PC-3 (cell line): ENCODE data around the gene MGLL. TPM values are rescaled to one million over a fixed set of nuclear protein-coding genes. Genes with fewer than 3 reads are reported as not detected.

ENCODE experiments used
- ATAC-seq: fragments of 200-7000 bp; cut with Tn5 transposase; 2 replicates; pipeline ENCODE4 v1.9.1; 2020; ENCODE audit warnings: mild to moderate bottlenecking, moderate library complexity
- BruUV-seq: library from RNA; stranded (reverse); fragments of 400-500 nt; replicated peaks from 2 replicates; lab custom pipeline; 2021; lab: Mats Ljungman, UMichigan
- CTCF ChIA-PET: fragments of 300-600 bp; sonication (Branson Sonifier 250); formaldehyde crosslinking; loops from one replicate; lab custom pipeline; 2022; ENCODE audit warnings: antibody characterized with exemption; lab: Charles Lee
- POLR2A ChIA-PET: fragments of 300-600 bp; sonication (Branson Sonifier 250); formaldehyde crosslinking; loops from one replicate; lab custom pipeline; 2022; ENCODE audit warnings: antibody characterized with exemption; ENCODE audit not compliant: unreplicated experiment; lab: Charles Lee
- DNase-seq: peaks from one replicate; pipeline ENCODE4 v3.0.0-alpha.2; 2015
- H2AFZ ChIP-seq: fragments of 300-600 bp; sonication (generic); 2 replicates; pipeline ENCODE4 v1.6.0; 2016; ENCODE audit warnings: antibody characterized with exemption, low read length
- H3F3A ChIP-seq: fragments of 300-600 bp; sonication (generic); one replicate; pipeline ENCODE4 v1.6.0; 2017; ENCODE audit warnings: antibody characterized with exemption, low read length, control low read depth, mild to moderate bottlenecking; ENCODE audit not compliant: unreplicated experiment
- H3K27ac ChIP-seq: fragments of 300-600 bp; sonication (generic); 2 replicates; pipeline ENCODE4 v1.5.1; 2016; ENCODE audit warnings: mild to moderate bottlenecking, low read length
- H3K27me3 ChIP-seq: fragments of 300-600 bp; sonication (generic); 2 replicates; pipeline ENCODE4 v1.6.1; 2016; ENCODE audit warnings: low read length, mixed read lengths
- H3K36me3 ChIP-seq: fragments of 300-600 bp; sonication (generic); 2 replicates; pipeline ENCODE4 v1.6.1; 2016; ENCODE audit warnings: low read depth, mixed run types, low read length, mixed read lengths
- H3K4me1 ChIP-seq: fragments of 300-600 bp; sonication (generic); 2 replicates; pipeline ENCODE4 v1.5.1; 2016; ENCODE audit warnings: low read length; ENCODE audit not compliant: insufficient read depth
- H3K4me2 ChIP-seq: fragments of 300-600 bp; sonication (generic); 2 replicates; pipeline ENCODE4 v1.6.0; 2016; ENCODE audit warnings: low read length
- H3K4me3 ChIP-seq: fragments of 300-600 bp; sonication (generic); 2 replicates; pipeline ENCODE4 v1.5.1; 2016; ENCODE audit warnings: mild to moderate bottlenecking, low read length, mixed read lengths
- H3K79me2 ChIP-seq: fragments of 300-600 bp; sonication (generic); 2 replicates; pipeline ENCODE4 v1.6.1; 2017; ENCODE audit warnings: low read length, mixed read lengths
- H3K9ac ChIP-seq: fragments of 300-600 bp; sonication (generic); 2 replicates; pipeline ENCODE4 v1.6.0; 2016; ENCODE audit warnings: mild to moderate bottlenecking, low read length
- H3K9me2 ChIP-seq: fragments of 300-600 bp; sonication (generic); replicated peaks from 2 replicates; pipeline ENCODE4 v1.6.1; 2016; ENCODE audit warnings: mixed run types, low read length, mixed read lengths
- H3K9me3 ChIP-seq: fragments of 300-600 bp; sonication (generic); 2 replicates; pipeline ENCODE4 v1.6.1; 2016; ENCODE audit warnings: low read length, mixed read lengths
- H4K20me1 ChIP-seq: fragments of 300-600 bp; sonication (generic); 2 replicates; pipeline ENCODE4 v1.6.1; 2016; ENCODE audit warnings: low read length, mixed read lengths
- EZH2 ChIP-seq: fragments of 300-600 bp; sonication (generic); IDR thresholded peaks from one replicate; pipeline ENCODE4 v1.6.1; 2017; ENCODE audit warnings: antibody characterized with exemption, mild to moderate bottlenecking, low read length; ENCODE audit not compliant: unreplicated experiment
- EZH2phosphoT487 ChIP-seq: fragments of 300-600 bp; sonication (generic); IDR thresholded peaks from 2 replicates; pipeline ENCODE4 v1.6.1; 2018; ENCODE audit warnings: mild to moderate bottlenecking, antibody characterized with exemption, low read length, borderline replicate concordance
- intact Hi-C: fragments of 100-400 bp; cut with micrococcal nuclease; formaldehyde crosslinking; loops from 2 replicates; pipeline ENCODE4 v1.9.0; 2023
- total RNA-seq: library from RNA; depleted of rRNA; stranded (reverse); fragments of >200 nt; gene quantifications from 2 replicates; pipeline ENCODE4 v1.2.3, GENCODE V29; 2014
- TF ChIP-seq, protein P1 (sequence below): fragments of 300-600 bp; sonication (generic); conservative IDR thresholded peaks from 2 replicates; pipeline ENCODE4 v1.5.1; 2017; ENCODE audit warnings: antibody characterized with exemption, low read depth, mild to moderate bottlenecking, low read length

Gene MGLL
- total RNA-seq, 1 experiment from 2014 or later, result 38.7 TPM

DNA sequence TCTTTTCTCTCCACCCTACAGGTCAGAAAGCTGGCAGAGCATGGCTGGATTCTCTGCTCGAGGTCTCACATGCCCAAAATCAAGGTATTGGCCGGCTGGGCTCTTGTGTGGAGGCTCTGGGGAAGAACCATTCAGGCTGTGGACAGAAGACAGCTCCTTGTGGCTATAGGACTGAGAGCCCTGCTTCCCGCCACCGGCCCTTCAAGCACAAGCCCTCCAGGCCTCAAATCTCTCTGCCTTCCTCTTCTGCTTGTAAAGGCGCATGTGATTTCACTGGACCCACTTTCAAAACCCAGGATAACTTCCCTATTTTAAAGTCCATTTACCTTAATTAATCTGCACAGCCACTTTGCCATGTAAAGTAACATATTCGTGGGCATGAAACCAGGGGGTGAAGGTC lies 36.2 kb upstream of the MGLL start:
- POLR2A ChIA-PET, result no interaction called here

DNA sequence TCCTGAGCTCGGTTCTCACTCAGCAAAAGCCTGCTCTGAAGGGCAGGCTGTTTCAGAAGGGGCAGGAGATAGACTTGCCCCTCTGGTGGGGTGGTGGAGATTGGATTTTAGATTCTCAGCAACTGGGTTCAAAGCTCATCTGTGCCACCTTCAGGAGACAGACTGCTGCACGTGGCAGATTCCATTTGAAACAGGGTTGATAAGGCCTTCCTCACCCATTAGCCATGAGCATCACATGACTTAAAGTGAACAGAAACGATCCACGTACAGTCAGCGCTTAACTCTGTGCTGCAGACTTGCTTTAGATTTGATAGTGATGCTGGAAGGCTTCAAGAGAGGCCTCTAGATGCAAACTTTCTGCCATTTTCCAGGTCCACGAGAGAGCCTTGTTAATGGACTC lies 35.0 kb upstream of the MGLL start:
- Histone ChIP-seq H3K9me2 (no peaks in the 10 kb centered on the region), H3K9ac (no peak overlapping the region), H2AFZ (no peak overlapping the region), H3K4me1 (no peaks in the 10 kb centered on the region), H3K36me3 (no peaks in the 10 kb centered on the region), H3K27me3 (no peaks in the 10 kb centered on the region), H3K79me2 (no peaks in the 10 kb centered on the region), H3K9me3 (no peaks in the 10 kb centered on the region), H3K27ac (no peak overlapping the region), H4K20me1 (no peaks in the 10 kb centered on the region), H3F3A (no peaks in the 10 kb centered on the region), H3K4me2 (no peak overlapping the region), H3K4me3 (no peak overlapping the region)
- TF ChIP-seq EZH2phosphoT487, result no peak
- TF ChIP-seq EZH2, result no peak
- TF ChIP-seq, protein P1, sequence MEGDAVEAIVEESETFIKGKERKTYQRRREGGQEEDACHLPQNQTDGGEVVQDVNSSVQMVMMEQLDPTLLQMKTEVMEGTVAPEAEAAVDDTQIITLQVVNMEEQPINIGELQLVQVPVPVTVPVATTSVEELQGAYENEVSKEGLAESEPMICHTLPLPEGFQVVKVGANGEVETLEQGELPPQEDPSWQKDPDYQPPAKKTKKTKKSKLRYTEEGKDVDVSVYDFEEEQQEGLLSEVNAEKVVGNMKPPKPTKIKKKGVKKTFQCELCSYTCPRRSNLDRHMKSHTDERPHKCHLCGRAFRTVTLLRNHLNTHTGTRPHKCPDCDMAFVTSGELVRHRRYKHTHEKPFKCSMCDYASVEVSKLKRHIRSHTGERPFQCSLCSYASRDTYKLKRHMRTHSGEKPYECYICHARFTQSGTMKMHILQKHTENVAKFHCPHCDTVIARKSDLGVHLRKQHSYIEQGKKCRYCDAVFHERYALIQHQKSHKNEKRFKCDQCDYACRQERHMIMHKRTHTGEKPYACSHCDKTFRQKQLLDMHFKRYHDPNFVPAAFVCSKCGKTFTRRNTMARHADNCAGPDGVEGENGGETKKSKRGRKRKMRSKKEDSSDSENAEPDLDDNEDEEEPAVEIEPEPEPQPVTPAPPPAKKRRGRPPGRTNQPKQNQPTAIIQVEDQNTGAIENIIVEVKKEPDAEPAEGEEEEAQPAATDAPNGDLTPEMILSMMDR, result no peak
- intact Hi-C loops, result no loop called here
- no peak for ATAC-seq
- ChIA-PET POLR2A (no interaction called here), CTCF (no interaction called here)
- no TSS peak for BruUV-seq
- DNase-seq, result no peak

More for the DNA sequence above, 36.2 kb upstream of the MGLL start:
- no peak for ATAC-seq
- Histone ChIP-seq H3K9ac (no peak overlapping the region), H3K4me2 (no peak overlapping the region), H3K36me3 (no peaks in the 10 kb centered on the region), H3K9me2 (no peaks in the 10 kb centered on the region), H3K4me1 (no peaks in the 10 kb centered on the region), H3K27ac (no peak overlapping the region), H3K4me3 (no peak overlapping the region), H3K27me3 (no peaks in the 10 kb centered on the region), H3K9me3 (no peaks in the 10 kb centered on the region), H3K79me2 (no peaks in the 10 kb centered on the region), H4K20me1 (no peaks in the 10 kb centered on the region), H3F3A (no peaks in the 10 kb centered on the region), H2AFZ (no peak overlapping the region)
- CTCF ChIA-PET, result no interaction called here
- TF ChIP-seq, protein P1, result no peak
- TF ChIP-seq EZH2, result no peak
- TF ChIP-seq EZH2phosphoT487, result no peak
- no peak for DNase-seq
- BruUV-seq, result no TSS peak
- intact Hi-C loops, result no loop called here

DNA sequence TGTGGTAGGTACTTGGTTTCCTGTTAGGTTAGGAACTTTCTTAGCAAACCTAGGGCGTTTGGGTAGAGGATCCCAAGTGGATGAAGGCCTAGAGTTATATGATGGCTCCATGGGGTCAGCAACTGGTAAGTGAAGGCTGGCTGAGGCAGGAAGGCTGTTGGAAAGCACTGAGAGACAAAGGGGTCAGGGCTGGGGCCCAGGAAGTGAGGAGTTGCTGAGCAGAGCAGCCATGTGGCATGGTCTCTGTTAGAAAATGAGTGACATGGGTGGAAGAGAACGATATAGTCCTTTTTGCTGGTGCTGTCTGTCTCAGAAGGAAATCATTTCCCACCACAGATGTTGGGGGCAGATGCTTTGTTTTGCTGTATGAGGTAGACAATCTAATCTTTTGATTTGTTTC lies 34.5 kb upstream of the MGLL start:
- H3K79me2 ChIP-seq, result no peaks in the 10 kb centered on the region
- H3K27ac ChIP-seq, result no peak overlapping the region
- BruUV-seq, result no TSS peak
- CTCF ChIA-PET, result interaction anchor here (0.6 kb wide), 1 partner anchor 208 kb away, joined by 3 read pairs; no protein-coding TSS in a partner anchor
- no peaks in the 10 kb centered on the region for H3K36me3 ChIP-seq
- ATAC-seq, result no peak
- H3K27me3 ChIP-seq, result no peaks in the 10 kb centered on the region
- intact Hi-C loops, result no loop called here
- H3K4me2 ChIP-seq, result no peak overlapping the region
- H2AFZ ChIP-seq, result no peak overlapping the region
- no peak overlapping the region for H3K9ac ChIP-seq
- H3F3A ChIP-seq, result no peaks in the 10 kb centered on the region
- H3K4me1 ChIP-seq, result no peaks in the 10 kb centered on the region
- H3K9me3 ChIP-seq, result no peaks in the 10 kb centered on the region
- POLR2A ChIA-PET, result no interaction called here
- no peak for DNase-seq
- TF ChIP-seq EZH2, result no peak
- TF ChIP-seq, protein P1, result no peak
- no peak for TF ChIP-seq EZH2phosphoT487
- no peak overlapping the region for H3K4me3 ChIP-seq
- H4K20me1 ChIP-seq, result no peaks in the 10 kb centered on the region
- H3K9me2 ChIP-seq, result no peaks in the 10 kb centered on the region
